GM12878 (cell line): ENCODE measurements around the gene YY1. TPM values are rescaled to one million over a fixed set of nuclear protein-coding genes. Genes with fewer than 3 reads are reported as not detected.

Source experiments
- BHLHE40 ChIP-seq, 2 experiments: fragments of 450-650 bp in 1 of 2; IDR thresholded peaks; 2 replicates each; pipeline ENCODE4 v1.6.1; 2011 to 2017; ENCODE audit warnings: low read depth in 2 of 2, borderline replicate concordance in 1 of 2, improper control_type of control experiment in 1 of 2, low read length in 1 of 2, mild to moderate bottlenecking in 1 of 2
- CHD1 ChIP-seq: IDR thresholded peaks from 2 replicates; pipeline ENCODE4 v1.6.1; 2012; ENCODE audit warnings: low read depth, low read length, improper control_type of control experiment
- CREB1 ChIP-seq: IDR thresholded peaks from 2 replicates; pipeline ENCODE4 v1.6.1; 2012; ENCODE audit warnings: low read depth, mild to moderate bottlenecking, inconsistent platforms
- HDAC6 ChIP-seq: fragments of 200-600 bp; sonication (generic); IDR thresholded peaks from one replicate; pipeline ENCODE4 v1.8.0; 2017; ENCODE audit warnings: antibody characterized with exemption; ENCODE audit not compliant: unreplicated experiment
- PAX8 ChIP-seq: fragments of 450-650 bp; IDR thresholded peaks from 2 replicates; pipeline ENCODE4 v1.6.1; 2017; ENCODE audit warnings: mild to moderate bottlenecking, moderate library complexity
- ZNF622 ChIP-seq: fragments of 450-650 bp; IDR thresholded peaks from 2 replicates; pipeline ENCODE4 v1.6.1; 2017; ENCODE audit warnings: mild to moderate bottlenecking, inconsistent platforms
- polyA plus RNA-seq, 11 experiments: library from polyadenylated mRNA; depleted of rRNA in 4 of 11; unstranded in 6 of 11; stranded (reverse) in 5 of 11; fragments of >200 nt; fragmentation: Nextera tagmentation in 4 of 11; fragmentation: Illumina TruSeq in 1 of 11; extraction: Ambion mirVana in 4 of 11; extraction: Trizol in 1 of 11; gene quantifications; 1 replicate in 1 of 11; 2 replicates in 10 of 11; pipeline versions ENCODE4 v1.2.1 to v1.2.3, GENCODE V29; 2011 to 2016; ENCODE audit warnings: inconsistent platforms in 2 of 11, missing spikeins in 2 of 11, low read depth in 1 of 11
- total RNA-seq, 4 experiments: library from RNA; depleted of rRNA in 3 of 4; stranded (reverse); fragments of >200 nt in 3 of 4; fragmentation: Illumina TruSeq in 1 of 4; extraction: Trizol in 1 of 4; gene quantifications; 2 replicates each; pipeline versions ENCODE4 v1.2.1 to v1.2.3, GENCODE V29; 2013 to 2021
- TF ChIP-seq, protein P1 (sequence below): fragments of 450-650 bp; IDR thresholded peaks from 2 replicates; pipeline ENCODE4 v1.6.1; 2017; ENCODE audit warnings: mild to moderate bottlenecking, moderate library complexity
- TF ChIP-seq, protein P2 (sequence below), 3 experiments: IDR thresholded peaks in 2 of 3; conservative IDR thresholded peaks in 1 of 3; 2 replicates each; pipeline ENCODE4 v1.5.1; 2011; ENCODE audit warnings: low read depth in 3 of 3, low read length in 3 of 3, mild to moderate bottlenecking in 3 of 3, control low read depth in 2 of 3, moderate library complexity in 2 of 3, inconsistent platforms in 1 of 3, mixed read lengths in 1 of 3; ENCODE audit not compliant: control insufficient read depth in 2 of 3, insufficient read depth in 1 of 3; ENCODE audit errors: extremely low read depth in 1 of 3
- TF ChIP-seq, protein P3 (sequence below): fragments of 450-650 bp; IDR thresholded peaks from 2 replicates; pipeline ENCODE4 v1.6.1; 2018; ENCODE audit warnings: mild to moderate bottlenecking, low read depth, moderate library complexity; ENCODE audit not compliant: partially characterized antibody
- TF ChIP-seq, protein P4 (sequence below): fragments of 450-650 bp; formaldehyde crosslinking; IDR thresholded peaks from 2 replicates; pipeline ENCODE4 v1.4.0; 2020; ENCODE audit warnings: mild to moderate bottlenecking, moderate library complexity
- TF ChIP-seq, protein P5 (sequence below): fragments of 450-650 bp; formaldehyde crosslinking; IDR thresholded peaks from 2 replicates; pipeline ENCODE4 v1.4.0; 2022; ENCODE audit warnings: mild to moderate bottlenecking, moderate library complexity

Gene YY1
- total and polyA plus RNA-seq, 10 of the 15 experiments (the other 5 are each of a cell fraction or from before 2014, with no cell fraction given) = 23.7 to 74.0 (median 39.9) TPM

DNA sequence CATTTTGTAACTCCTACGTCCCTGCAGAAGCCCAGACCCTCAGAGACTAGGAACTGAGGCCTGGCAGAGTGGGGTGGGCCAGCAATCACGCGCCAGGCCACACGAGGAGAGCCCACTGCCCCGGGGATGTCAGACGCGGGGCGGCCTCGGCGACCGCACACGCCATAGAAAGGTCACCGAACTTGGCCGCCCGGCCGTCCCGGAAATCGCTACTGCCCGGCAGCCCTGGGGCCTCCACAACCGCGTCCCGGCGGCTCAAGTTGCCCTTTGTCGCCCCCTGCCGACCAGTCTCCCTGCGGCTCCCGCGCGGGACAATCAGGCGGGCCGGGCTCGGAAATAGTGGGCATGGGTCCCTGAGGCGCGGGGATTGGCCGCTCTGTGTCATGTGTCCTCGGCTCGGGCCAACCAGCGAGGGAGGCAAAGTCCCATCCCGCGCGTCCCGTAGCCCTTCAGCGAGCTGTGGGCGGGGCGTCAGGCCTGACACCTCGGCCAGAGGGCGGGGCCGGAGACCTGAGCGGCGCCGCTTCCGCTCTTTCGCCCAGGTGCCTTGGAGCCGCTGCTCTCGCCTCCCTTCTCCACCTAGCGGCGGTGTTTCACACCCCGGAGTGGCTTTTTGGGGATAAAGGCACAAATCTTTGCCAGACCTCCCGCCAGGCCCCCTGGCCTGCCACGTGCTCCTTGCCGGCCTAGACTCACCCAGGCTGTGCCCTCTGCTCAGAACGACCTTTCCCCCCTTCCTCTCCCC is 46.1 kb upstream of the YY1 start (continued):
- TF ChIP-seq, protein P1, sequence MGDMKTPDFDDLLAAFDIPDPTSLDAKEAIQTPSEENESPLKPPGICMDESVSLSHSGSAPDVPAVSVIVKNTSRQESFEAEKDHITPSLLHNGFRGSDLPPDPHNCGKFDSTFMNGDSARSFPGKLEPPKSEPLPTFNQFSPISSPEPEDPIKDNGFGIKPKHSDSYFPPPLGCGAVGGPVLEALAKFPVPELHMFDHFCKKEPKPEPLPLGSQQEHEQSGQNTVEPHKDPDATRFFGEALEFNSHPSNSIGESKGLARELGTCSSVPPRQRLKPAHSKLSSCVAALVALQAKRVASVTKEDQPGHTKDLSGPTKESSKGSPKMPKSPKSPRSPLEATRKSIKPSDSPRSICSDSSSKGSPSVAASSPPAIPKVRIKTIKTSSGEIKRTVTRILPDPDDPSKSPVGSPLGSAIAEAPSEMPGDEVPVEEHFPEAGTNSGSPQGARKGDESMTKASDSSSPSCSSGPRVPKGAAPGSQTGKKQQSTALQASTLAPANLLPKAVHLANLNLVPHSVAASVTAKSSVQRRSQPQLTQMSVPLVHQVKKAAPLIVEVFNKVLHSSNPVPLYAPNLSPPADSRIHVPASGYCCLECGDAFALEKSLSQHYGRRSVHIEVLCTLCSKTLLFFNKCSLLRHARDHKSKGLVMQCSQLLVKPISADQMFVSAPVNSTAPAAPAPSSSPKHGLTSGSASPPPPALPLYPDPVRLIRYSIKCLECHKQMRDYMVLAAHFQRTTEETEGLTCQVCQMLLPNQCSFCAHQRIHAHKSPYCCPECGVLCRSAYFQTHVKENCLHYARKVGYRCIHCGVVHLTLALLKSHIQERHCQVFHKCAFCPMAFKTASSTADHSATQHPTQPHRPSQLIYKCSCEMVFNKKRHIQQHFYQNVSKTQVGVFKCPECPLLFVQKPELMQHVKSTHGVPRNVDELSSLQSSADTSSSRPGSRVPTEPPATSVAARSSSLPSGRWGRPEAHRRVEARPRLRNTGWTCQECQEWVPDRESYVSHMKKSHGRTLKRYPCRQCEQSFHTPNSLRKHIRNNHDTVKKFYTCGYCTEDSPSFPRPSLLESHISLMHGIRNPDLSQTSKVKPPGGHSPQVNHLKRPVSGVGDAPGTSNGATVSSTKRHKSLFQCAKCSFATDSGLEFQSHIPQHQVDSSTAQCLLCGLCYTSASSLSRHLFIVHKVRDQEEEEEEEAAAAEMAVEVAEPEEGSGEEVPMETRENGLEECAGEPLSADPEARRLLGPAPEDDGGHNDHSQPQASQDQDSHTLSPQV = no peak; the same call in 1 of the 2 replicates
- no peak for TF ChIP-seq ZNF622
- no peak for TF ChIP-seq CREB1
- no peak for TF ChIP-seq CHD1
- TF ChIP-seq, protein P2, sequence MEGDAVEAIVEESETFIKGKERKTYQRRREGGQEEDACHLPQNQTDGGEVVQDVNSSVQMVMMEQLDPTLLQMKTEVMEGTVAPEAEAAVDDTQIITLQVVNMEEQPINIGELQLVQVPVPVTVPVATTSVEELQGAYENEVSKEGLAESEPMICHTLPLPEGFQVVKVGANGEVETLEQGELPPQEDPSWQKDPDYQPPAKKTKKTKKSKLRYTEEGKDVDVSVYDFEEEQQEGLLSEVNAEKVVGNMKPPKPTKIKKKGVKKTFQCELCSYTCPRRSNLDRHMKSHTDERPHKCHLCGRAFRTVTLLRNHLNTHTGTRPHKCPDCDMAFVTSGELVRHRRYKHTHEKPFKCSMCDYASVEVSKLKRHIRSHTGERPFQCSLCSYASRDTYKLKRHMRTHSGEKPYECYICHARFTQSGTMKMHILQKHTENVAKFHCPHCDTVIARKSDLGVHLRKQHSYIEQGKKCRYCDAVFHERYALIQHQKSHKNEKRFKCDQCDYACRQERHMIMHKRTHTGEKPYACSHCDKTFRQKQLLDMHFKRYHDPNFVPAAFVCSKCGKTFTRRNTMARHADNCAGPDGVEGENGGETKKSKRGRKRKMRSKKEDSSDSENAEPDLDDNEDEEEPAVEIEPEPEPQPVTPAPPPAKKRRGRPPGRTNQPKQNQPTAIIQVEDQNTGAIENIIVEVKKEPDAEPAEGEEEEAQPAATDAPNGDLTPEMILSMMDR (IDR thresholded peaks at IDR 0.05 in 2 of 3, conservative IDR thresholded peaks at IDR 0.05 in 1 of 3; ENCODE audit: control insufficient read depth in 2 of 3, extremely low read depth in 1 of 3, insufficient read depth in 1 of 3, low read depth in 3 of 3, low read length in 3 of 3) = peak; percentile 73 to 91 (median 80)
- TF ChIP-seq, protein P3, sequence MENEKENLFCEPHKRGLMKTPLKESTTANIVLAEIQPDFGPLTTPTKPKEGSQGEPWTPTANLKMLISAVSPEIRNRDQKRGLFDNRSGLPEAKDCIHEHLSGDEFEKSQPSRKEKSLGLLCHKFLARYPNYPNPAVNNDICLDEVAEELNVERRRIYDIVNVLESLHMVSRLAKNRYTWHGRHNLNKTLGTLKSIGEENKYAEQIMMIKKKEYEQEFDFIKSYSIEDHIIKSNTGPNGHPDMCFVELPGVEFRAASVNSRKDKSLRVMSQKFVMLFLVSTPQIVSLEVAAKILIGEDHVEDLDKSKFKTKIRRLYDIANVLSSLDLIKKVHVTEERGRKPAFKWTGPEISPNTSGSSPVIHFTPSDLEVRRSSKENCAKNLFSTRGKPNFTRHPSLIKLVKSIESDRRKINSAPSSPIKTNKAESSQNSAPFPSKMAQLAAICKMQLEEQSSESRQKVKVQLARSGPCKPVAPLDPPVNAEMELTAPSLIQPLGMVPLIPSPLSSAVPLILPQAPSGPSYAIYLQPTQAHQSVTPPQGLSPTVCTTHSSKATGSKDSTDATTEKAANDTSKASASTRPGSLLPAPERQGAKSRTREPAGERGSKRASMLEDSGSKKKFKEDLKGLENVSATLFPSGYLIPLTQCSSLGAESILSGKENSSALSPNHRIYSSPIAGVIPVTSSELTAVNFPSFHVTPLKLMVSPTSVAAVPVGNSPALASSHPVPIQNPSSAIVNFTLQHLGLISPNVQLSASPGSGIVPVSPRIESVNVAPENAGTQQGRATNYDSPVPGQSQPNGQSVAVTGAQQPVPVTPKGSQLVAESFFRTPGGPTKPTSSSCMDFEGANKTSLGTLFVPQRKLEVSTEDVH = no peak
- TF ChIP-seq PAX8 = no peak
- peak; percentile 53 to 66; a peak in 3 of 4 replicates for TF ChIP-seq BHLHE40 (IDR thresholded peaks at IDR 0.05; ENCODE audit: borderline replicate concordance in 1 of 2, low read depth in 2 of 2, low read length in 1 of 2)
- TF ChIP-seq HDAC6 = no peak
- TF ChIP-seq, protein P4, sequence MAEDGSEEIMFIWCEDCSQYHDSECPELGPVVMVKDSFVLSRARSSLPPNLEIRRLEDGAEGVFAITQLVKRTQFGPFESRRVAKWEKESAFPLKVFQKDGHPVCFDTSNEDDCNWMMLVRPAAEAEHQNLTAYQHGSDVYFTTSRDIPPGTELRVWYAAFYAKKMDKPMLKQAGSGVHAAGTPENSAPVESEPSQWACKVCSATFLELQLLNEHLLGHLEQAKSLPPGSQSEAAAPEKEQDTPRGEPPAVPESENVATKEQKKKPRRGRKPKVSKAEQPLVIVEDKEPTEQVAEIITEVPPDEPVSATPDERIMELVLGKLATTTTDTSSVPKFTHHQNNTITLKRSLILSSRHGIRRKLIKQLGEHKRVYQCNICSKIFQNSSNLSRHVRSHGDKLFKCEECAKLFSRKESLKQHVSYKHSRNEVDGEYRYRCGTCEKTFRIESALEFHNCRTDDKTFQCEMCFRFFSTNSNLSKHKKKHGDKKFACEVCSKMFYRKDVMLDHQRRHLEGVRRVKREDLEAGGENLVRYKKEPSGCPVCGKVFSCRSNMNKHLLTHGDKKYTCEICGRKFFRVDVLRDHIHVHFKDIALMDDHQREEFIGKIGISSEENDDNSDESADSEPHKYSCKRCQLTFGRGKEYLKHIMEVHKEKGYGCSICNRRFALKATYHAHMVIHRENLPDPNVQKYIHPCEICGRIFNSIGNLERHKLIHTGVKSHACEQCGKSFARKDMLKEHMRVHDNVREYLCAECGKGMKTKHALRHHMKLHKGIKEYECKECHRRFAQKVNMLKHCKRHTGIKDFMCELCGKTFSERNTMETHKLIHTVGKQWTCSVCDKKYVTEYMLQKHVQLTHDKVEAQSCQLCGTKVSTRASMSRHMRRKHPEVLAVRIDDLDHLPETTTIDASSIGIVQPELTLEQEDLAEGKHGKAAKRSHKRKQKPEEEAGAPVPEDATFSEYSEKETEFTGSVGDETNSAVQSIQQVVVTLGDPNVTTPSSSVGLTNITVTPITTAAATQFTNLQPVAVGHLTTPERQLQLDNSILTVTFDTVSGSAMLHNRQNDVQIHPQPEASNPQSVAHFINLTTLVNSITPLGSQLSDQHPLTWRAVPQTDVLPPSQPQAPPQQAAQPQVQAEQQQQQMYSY (CRISPR knock-in tag) = no peak
- TF ChIP-seq, protein P5, sequence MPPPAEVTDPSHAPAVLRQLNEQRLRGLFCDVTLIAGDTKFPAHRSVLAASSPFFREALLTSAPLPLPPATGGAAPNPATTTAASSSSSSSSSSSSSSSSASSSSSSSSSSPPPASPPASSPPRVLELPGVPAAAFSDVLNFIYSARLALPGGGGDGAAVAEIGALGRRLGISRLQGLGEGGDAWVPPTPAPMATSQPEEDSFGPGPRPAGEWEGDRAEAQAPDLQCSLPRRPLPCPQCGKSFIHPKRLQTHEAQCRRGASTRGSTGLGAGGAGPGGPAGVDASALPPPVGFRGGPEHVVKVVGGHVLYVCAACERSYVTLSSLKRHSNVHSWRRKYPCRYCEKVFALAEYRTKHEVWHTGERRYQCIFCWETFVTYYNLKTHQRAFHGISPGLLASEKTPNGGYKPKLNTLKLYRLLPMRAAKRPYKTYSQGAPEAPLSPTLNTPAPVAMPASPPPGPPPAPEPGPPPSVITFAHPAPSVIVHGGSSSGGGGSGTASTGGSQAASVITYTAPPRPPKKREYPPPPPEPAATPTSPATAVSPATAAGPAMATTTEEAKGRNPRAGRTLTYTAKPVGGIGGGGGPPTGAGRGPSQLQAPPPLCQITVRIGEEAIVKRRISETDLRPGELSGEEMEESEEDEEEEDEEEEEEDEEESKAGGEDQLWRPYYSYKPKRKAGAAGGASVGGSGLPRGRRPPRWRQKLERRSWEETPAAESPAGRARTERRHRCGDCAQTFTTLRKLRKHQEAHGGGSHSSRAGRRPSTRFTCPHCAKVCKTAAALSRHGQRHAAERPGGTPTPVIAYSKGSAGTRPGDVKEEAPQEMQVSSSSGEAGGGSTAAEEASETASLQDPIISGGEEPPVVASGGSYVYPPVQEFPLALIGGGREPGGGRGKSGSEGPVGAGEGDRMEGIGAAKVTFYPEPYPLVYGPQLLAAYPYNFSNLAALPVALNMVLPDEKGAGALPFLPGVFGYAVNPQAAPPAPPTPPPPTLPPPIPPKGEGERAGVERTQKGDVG (CRISPR knock-in tag) = no peak
